ENCODE measurements around the gene PERM1. TPM values are rescaled to one million over a fixed set of nuclear protein-coding genes. Genes with fewer than 3 reads are reported as not detected.
A peak's percentile ranks its signal among the peaks of the same experiment; 100 is the strongest.
"Not testable (repeated sequence)": the region's sequence is repeated elsewhere in the genome, so short reads cannot be mapped to it uniquely, and the experiment has no call there.

The PERM1 gene
- total RNA-seq (2014; rRNA removed) (0.47 and 1.1 TPM in 2 replicates), Bru-seq, nascent RNA (percentile 30 among the genes with signal in this experiment), BruChase-seq, experiment 1, labeled RNA remaining after a 6-hour chase (percentile 41 among the genes with signal in this experiment), BruChase-seq, experiment 2, labeled RNA remaining after a 2-hour chase (percentile 45 among the genes with signal in this experiment)
- long read RNA-seq = 0 reads

DNA sequence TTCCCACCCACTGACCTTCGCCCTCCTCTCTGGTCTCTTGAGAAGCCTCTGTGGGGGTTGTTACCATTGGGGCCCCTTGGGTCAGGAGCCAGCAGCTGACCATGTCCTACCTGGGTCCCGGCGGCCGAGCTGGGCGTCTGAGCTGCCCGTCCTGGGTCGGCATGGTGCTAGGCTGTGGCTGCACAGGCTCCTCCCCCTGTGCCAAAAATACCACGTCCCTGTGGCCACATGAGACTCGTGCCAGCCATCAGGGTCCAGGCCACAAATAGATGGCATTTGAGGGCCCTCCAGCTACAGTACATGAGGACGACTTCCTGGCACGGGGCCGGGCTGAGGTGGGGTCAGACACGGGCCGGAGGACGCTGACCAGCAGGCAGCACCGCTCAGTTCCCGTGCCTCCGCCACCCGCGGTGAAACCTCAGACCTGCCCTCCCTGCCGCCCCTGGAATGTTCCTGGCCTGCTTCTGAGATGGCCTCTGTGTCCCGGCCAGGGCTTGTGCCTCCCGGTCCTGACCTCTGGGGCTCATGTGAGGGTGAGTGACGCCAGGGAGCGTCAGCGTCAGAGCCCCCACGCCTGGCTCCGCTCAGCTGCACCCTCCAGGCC lies at the start of gene PERM1:
TSS of gene PERM1 (minus strand) at position 139 of the 604 bp plus-strand sequence. CDS start 1,064 bp downstream, outside the sequence.
- Histone ChIP-seq H4K20me1 (ENCODE audit: low read length) (no peaks in the 10 kb centered on the region), H3K27ac (ENCODE audit: low read length) (no peak within 1 kb of the TSS), H3K4me2 (ENCODE audit: low read length) (peak within 1 kb of the TSS; percentile 85), H2AFZ (ENCODE audit: low read length) (peak within 1 kb of the TSS; percentile 69), H3K4me1 (ENCODE audit: insufficient read depth, low read length) (peaks cover 19% of the 10 kb centered on the region), H3K27me3 (ENCODE audit: low read length) (peaks cover 11% of the 10 kb centered on the region), H3K36me3 (ENCODE audit: low read depth, low read length) (no peaks in the 10 kb centered on the region), H3K9me2 (replicated peaks; ENCODE audit: low read length) (no peaks in the 10 kb centered on the region), H3K4me3 (ENCODE audit: low read length) (peak within 1 kb of the TSS; percentile 60), H3K9ac (ENCODE audit: low read length) (no peak within 1 kb of the TSS), H3K79me2 (ENCODE audit: low read length) (no peaks in the 10 kb centered on the region), H3K9me3 (ENCODE audit: low read length) (no peaks in the 10 kb centered on the region), H3F3A (ENCODE audit: low read length, unreplicated experiment) (no peaks in the 10 kb centered on the region)
- no peak for DNase-seq
- ATAC-seq = peak; percentile 3
- TF ChIP-seq EZH2 (IDR thresholded peaks at IDR 0.05; ENCODE audit: low read length, unreplicated experiment) (no peak), CTCF (conservative IDR thresholded peaks at IDR 0.05; ENCODE audit: low read depth, low read length) (no peak), EZH2phosphoT487 (IDR thresholded peaks at IDR 0.05; ENCODE audit: borderline replicate concordance, low read length) (no peak)
- BruUV-seq (replicated peaks) = no TSS peak
- ChIA-PET CTCF (interaction anchor here (1.0 to 3.1 kb wide), 5 partner anchors 15 to 632 kb away, joined by 3 to 23 read pairs (median 7); partner anchors contain the start of genes ISG15 and PLEKHN1), POLR2A (ENCODE audit: unreplicated experiment) (interaction anchor here (0.6 kb wide), 1 partner anchor 41 kb away, joined by 5 read pairs; no protein-coding TSS in a partner anchor)
- intact Hi-C loops (cut with micrococcal nuclease) = no loop called here

GRCh38 chr1:1030867-1031658 lies 49.2 kb upstream of the PERM1 start:
- Histone ChIP-seq H3K79me2 (ENCODE audit: low read length) (peaks cover 75% of the 10 kb centered on the region), H4K20me1 (ENCODE audit: low read length) (peaks cover 55% of the 10 kb centered on the region), H3K36me3 (ENCODE audit: low read depth, low read length) (peaks cover 57% of the 10 kb centered on the region)
- H3K4me2 ChIP-seq (ENCODE audit: low read length); H3K9me3 ChIP-seq (ENCODE audit: low read length); H3K27ac ChIP-seq (ENCODE audit: low read length); H2AFZ ChIP-seq (ENCODE audit: low read length); H3F3A ChIP-seq (ENCODE audit: low read length, unreplicated experiment); intact Hi-C loops (cut with micrococcal nuclease); POLR2A ChIA-PET (ENCODE audit: unreplicated experiment); H3K9ac ChIP-seq (ENCODE audit: low read length); H3K4me3 ChIP-seq (ENCODE audit: low read length); DNase-seq; CTCF ChIA-PET; H3K4me1 ChIP-seq (ENCODE audit: insufficient read depth, low read length); BruUV-seq (replicated peaks); H3K9me2 ChIP-seq (replicated peaks; ENCODE audit: low read length); H3K27me3 ChIP-seq (ENCODE audit: low read length); ATAC-seq: not testable (repeated sequence)

DNA sequence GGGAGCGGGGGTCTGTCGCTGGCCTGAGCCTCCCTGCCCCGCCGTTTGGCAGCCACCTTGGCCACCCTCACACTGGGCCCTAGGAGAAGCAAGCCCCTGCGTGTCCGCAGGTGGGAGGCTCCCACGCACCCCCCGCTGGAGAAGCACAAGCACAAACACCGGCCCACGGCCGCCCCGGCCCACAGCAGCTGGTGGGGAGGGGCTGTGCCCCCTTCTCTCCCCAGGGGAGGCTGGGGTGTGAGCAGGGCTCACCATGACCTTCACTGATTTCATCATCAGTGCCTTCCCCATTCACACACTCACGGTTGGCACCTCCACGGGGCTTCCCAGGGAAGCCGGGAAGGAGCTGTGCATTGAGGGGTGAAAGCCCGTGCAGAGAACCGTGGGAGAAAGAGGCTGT lies 45.9 kb upstream of the PERM1 start:
- H3K9me3 ChIP-seq (ENCODE audit: low read length) = no peaks in the 10 kb centered on the region
- CTCF ChIA-PET = no interaction called here
- TF ChIP-seq CTCF (conservative IDR thresholded peaks at IDR 0.05; ENCODE audit: low read depth, low read length) (no peak), EZH2phosphoT487 (IDR thresholded peaks at IDR 0.05; ENCODE audit: borderline replicate concordance, low read length) (no peak), EZH2 (IDR thresholded peaks at IDR 0.05; ENCODE audit: low read length, unreplicated experiment) (no peak)

More for the DNA sequence above, 45.9 kb upstream of the PERM1 start:
- Histone ChIP-seq H2AFZ (ENCODE audit: low read length) (no peak overlapping the region), H3K36me3 (ENCODE audit: low read depth, low read length) (peaks cover 57% of the 10 kb centered on the region), H3K4me3 (ENCODE audit: low read length) (no peak overlapping the region), H3K27ac (ENCODE audit: low read length) (no peak overlapping the region), H3K4me2 (ENCODE audit: low read length) (no peak overlapping the region), H3K9me2 (replicated peaks; ENCODE audit: low read length) (no peaks in the 10 kb centered on the region), H3K4me1 (ENCODE audit: insufficient read depth, low read length) (peaks cover 31% of the 10 kb centered on the region), H3K9ac (ENCODE audit: low read length) (no peak overlapping the region), H3K79me2 (ENCODE audit: low read length) (peaks cover 88% of the 10 kb centered on the region), H3F3A (ENCODE audit: low read length, unreplicated experiment) (no peaks in the 10 kb centered on the region), H3K27me3 (ENCODE audit: low read length) (no peaks in the 10 kb centered on the region), H4K20me1 (ENCODE audit: low read length) (peaks cover 64% of the 10 kb centered on the region)
- POLR2A ChIA-PET (ENCODE audit: unreplicated experiment) = no interaction called here
- intact Hi-C loops (cut with micrococcal nuclease) = no loop called here
- ATAC-seq (no peak), DNase-seq (no peak)
- no TSS peak for BruUV-seq (replicated peaks)
